GM19395 (cell line): Measurements from ENCODE around the gene LONP2.
A peak's percentile ranks its signal among the peaks of the same experiment; 100 is the strongest.
"Not testable (repeated sequence)": the region's sequence is repeated elsewhere in the genome, so short reads cannot be mapped to it uniquely, and the experiment has no call there.

Source experiments
- ATAC-seq: cut with Tn5 transposase; IDR thresholded peaks from one replicate; pipeline ENCODE4 v1.9.1; 2021; ENCODE audit warnings: mild to moderate bottlenecking, moderate library complexity; ENCODE audit not compliant: unreplicated experiment

The LONP2 gene

DNA sequence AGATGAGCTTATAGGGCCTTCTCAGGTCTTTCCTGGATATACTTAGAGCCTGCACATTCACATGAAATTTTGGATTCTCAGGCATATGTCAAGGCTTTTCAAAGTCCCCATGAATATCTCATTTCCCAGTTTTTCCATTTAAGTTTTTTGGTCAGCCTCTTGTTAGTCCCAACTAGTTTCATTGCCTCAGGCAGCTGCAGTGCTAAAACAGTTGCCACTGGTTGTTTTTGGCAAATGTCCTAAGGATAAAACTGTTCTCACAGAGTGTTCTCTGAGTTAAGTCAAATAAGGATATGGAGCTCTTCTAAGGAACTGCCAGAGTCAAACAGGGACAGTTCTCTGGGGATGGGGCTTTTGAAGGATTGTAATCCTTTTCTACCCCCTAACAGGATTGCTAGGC is 43.1 kb downstream of the LONP2 start:
- no peak for ATAC-seq

GRCh38 chr16:48291303-48291702 is 47.2 kb downstream of the LONP2 start:
- no peak for ATAC-seq

DNA sequence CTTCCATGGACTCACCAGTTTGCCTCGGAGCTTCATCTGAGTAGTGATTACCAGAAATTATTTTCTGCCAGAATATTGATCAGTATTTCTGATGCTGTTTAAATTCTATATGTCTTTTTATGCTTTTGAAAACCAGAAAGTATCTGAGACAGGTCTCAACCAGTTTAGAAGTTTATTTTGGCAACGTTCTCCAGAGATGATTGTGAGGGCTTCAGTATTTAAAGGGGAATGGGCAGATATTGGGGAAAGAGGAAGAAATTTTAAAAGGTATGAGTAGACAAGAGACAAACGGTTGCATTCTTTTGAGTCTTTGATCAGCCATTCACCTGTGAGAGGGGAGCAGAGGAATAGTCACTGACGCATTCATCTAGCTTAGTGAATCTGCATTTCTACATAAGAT is 47.7 kb downstream of the LONP2 start:
- no peak for ATAC-seq

DNA sequence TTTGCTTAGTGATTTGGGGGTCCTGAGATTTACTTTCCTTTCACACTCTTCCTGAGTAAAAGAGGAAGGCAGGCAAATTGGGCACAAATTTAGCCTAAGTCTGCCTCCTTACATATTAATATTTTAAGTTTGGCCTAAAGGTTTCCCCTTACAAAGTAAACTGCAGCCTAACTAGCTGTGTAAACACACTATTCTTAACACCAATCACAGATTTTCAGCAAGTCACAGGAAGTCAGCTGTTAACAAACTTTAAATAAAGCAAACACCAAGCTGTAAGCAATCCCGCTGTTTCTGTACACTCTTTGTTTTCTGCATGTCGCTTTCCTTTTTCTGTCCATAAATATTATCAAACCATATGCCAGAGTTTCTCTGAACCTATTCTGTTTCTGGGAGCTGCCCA is 48.4 kb downstream of the LONP2 start:
- no peak for ATAC-seq

DNA sequence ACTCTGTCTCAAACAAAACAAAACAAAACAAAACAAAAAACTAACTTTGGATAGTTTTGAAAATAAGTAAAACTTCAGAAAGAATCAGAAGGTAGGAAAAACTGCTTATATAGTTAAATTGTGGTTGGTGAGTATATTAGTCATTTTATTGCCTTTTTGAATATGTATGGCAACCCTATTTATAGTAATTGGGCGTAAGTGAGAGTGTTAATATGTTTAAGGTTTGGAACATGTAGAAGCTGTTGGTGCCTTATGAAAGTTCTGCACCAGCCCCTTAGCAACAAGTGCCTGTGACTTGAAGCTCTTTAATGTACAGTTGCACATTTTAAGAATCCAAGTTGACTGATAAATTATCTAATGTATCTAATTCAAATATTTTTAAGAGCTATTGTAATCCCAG is 50.6 kb downstream of the LONP2 start:
- ATAC-seq = no peak

DNA sequence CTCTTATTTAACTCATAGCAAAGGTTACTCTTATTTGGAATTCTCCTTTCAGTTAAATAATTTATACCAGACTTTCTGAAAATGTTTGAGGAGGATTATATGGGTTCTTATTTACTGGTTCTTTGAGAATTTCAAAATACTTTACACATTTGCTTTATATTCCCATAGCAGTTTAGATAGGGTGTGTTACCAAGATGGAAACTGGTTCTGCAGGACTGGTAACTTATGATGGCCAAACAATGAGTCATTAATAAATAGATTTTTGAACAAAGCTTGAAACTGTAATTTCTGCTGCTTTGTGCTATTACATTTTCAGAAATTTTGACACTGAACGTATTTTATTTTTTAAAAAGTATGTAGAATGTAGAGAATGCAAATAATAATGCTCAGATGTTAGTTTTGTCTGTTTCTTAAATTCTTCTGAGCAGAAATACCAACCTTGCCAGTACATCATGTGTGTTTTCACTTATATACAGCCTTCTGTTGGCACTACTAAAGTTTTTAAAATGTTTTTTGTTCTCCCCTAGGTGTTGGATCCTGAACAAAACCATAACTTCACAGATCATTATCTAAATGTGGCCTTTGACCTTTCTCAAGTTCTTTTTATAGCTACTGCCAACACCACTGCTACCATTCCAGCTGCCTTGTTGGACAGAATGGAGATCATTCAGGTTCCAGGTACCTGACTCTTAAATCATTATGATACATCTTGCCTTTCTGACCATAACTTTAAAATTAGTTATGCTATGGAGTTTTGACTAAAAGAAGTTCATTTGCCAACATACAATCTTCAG is 51.6 kb downstream of the LONP2 start:
- ATAC-seq = no peak

- no peak for ATAC-seq
These were observed 55.4 kb downstream of the LONP2 start for GRCh38 chr16:48299471-48299870.

- ATAC-seq = no peak
These were observed 56.3 kb downstream of the LONP2 start for GRCh38 chr16:48300391-48300856.

DNA sequence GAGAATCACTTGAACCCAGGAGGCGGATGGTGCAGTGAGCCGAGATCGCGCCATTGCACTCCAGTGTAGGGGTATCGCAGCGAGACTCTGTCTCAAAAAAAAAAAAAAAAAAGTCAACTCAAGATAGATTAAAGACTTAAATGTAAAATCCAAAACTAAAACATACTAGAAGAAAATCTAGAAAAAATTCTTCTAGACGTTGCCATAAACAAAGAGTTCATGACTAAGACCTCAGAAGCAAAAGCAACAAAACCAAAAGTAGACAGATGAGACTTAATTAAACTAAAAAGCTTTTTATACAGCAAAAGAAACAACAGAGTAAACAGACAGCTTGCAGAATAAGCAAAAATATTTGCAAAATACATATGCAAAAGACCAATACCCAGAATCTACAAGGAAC is 64.4 kb downstream of the LONP2 start:
- ATAC-seq = no peak

GRCh38 chr16:48310908-48311641 is 67.0 kb downstream of the LONP2 start:
- ATAC-seq = no peak

GRCh38 chr16:48313905-48314304 is 69.8 kb downstream of the LONP2 start:
- ATAC-seq = not testable (repeated sequence)

DNA sequence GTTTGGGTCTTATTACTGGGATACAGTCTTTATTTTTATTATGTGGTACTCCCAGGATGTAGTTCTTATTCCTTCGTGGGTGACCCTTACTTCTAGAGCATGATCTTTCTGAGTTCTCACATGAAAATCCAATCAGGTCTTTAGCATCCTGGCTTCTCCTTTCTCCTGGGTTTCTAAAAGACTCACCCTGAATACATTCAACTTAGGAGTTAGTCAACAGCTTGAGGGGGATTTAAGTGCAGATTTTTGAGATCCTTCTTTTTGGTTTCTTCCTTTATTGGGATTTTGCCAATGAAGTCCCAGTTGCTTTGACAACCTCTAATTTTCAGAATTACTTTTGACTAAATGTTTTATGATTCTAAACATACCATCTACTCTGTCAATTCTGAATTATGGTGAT is 72.9 kb downstream of the LONP2 start:
- ATAC-seq = no peak

GRCh38 chr16:48317614-48318315 is 73.7 kb downstream of the LONP2 start:
- no peak for ATAC-seq

GRCh38 chr16:48318630-48319029 is 74.5 kb downstream of the LONP2 start:
- peak; percentile 57 for ATAC-seq

GRCh38 chr16:48321317-48322036 is 77.4 kb downstream of the LONP2 start:
- ATAC-seq = no peak

DNA sequence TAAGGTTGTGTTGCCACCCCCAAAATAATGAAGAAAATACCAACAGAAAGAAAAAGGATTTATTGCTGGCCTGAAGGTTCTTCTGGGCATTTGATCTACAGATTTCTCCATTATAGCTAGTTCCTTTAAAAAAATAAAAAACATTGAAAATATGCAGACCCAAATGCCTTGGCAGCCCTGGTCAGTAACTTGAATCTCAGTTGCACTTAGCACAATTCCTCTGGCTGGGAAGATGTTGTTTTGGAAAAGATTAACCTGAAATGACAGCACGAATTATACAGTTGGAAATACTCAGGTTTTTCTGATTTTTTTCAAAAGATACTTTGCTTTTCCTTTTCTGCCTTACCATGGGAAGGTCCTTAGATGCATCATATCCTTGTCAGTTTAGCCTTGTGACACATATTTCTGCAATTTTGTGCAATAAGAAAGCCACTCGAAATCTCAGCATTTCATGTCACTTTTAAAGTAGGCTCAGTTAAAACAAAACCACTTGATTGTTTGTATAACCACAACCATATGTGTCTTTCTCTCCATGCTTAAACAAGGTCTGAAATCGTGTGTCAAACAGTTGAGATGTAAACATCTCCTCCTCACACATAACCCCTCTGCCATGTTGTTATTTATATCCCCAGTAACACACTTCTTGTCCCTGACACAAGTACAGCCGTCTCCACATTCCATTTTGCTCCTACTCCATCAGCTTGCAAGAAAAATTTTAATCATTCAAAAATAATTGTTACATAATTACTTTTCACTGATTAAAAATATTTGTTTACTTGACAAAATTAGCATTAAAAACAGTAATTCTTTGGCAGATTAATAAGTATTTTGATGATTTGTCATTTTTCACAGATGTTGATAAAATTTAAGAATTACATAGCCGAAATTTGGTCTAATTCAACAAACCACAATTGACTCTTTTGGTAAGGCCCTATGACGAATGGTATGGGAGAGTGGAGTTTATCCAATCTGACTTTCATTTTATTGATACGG is 80.0 kb downstream of the LONP2 start:
- ATAC-seq = no peak

GRCh38 chr16:48326915-48327314 is 82.8 kb downstream of the LONP2 start:
- no peak for ATAC-seq

- no peak for ATAC-seq
These were observed 85.0 kb downstream of the LONP2 start for GRCh38 chr16:48329138-48329537.

GRCh38 chr16:48330189-48330840 is 86.2 kb downstream of the LONP2 start:
- ATAC-seq = no peak
